Glomerular visceral epithelial cell (primary cell): ENCODE data around the gene PNMA8B.
"Not testable (repeated sequence)": the region's sequence is repeated elsewhere in the genome, so short reads cannot be mapped to it uniquely, and the experiment has no call there.

Source experiments
- DNase-seq: peaks from one replicate; pipeline ENCODE4 v3.0.0-alpha.2; 2016; ENCODE audit errors: extremely low spot score

The PNMA8B gene

DNA sequence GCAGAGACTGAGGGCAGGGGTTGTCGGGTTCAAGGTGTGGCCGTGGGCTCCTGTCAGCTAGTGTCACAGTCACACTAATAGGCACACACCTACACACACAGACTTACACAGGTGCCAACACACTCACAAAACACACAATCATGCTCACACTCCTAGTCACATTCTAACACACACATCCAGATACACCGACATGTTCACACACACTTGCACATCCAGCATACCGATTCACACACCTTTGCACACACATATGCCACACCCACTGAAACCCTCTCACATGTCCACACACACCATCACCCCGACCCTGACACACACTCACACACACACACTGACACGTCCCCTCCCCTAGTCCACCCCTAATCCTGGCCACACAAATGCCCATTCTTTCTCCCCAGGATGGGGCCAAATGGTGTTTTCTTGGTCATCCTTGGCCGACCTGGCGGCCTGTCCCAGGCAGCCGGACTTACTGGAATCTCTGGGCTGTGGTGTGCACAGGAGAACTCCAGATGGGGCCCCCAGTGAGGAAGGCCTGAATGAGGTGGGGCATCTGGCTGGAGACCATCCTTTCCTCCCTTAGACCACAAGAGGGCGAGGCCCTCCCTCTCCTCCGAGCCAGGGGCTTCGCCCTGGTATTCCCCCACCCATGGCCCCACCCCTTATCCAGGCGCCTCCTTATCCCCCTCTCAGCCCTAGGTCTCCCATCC lies 19.1 kb upstream of the PNMA8B start:
- no peak for DNase-seq

DNA sequence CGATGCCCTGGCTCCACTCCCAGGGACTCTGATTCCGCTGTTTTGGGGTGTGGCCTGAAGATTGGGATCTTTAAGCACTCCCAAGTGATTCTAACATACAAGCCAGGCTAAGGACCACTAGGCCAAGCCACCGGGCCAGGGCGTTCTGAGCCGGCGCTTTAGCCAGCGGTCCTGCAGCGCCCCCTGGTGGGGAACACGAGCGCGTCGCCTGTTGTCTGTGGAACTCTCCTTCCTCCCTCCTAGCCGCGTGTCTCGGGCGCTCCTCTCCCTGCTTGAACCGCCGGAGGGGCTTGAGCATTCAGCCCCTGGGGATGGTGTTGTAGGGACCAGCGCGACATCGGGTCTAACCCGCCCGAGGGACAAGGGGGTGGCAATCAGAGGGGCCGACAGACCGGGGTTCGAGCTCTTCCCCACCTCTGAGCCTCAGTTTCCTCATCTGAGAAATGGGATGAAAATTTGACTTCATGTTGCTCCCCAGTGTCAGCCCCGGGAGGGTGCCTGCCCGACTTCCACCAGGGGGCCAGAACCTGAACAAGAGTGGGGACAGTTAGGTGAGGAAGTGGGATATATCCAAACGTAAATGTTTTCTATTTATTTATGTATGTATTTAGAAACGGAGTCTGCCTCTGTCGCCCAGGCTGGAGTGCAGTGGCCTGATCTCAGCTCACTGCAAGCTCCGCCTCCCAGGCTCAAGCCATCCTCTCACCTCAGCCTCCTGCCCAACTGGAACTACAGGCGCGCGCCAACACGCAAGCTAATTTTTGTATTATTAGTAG lies 18.0 kb upstream of the PNMA8B start:
- peak; percentile 72 for DNase-seq

DNA sequence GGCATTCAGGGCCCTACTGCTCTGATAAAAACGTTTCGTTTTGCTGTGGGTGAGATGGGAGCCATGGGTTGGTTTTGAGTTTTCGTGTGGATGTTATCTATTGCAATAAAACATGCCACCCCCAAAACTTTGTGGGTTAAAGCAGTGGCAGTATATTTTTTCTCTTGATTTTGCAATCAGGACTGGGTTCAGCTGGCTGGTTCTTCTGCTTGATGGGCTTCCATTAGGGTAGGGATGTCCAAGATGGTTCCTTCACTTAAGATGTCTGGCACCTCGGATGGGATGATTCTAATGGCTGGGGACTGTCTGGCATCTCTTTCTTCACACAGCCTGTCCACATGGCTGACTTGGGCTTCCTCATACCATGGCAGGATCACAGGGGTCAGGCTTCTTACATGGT lies 15.6 kb upstream of the PNMA8B start:
- DNase-seq = no peak

DNA sequence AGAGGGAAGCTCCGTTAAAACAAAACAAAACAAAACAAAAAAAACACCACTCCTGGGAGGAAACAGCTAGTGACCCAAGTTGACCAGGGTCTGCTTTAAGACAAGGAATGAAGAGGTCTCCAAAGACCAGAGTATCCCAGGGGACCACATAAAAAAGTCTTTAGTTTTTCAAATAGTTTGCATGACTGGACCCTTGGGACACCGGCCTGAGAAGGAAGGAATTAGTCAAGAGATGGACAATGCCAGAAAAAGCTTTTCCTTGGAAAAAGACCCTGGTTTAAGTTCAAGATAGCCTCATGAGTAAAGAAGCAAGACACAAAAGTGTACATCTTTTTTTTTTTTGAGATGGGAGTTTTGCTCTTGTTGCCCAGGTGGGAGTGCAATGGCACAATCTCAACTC lies 12.5 kb upstream of the PNMA8B start:
- DNase-seq = no peak

DNA sequence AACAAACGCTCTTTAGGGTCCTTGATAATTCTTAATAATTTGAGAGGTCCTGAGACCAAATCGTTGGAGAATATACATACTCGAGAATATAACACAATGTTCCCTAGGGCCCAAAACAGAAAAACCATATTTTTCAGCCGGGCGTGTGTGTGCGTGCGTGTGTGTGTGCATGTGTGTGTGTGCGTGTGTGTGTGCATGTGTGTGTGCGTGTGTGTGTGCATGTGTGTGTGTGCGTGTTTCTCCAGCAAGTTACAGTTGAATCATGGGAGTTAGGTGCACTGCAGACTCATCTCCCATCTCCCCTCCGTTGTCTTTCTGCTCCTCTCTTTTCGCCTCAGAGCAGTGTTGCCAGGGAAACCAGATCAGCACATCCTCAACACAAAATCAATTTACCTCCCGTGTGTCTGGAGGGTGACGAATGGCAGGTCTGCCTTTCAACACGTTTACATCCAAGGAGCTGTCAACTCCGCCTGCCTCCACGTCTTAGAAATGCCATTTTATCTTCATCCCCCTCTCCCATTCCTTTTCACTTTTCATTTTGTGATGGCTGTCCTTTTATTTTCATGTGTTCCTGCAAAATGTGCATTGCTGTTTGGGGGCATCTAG lies 8.3 kb upstream of the PNMA8B start:
- no peak for DNase-seq

DNA sequence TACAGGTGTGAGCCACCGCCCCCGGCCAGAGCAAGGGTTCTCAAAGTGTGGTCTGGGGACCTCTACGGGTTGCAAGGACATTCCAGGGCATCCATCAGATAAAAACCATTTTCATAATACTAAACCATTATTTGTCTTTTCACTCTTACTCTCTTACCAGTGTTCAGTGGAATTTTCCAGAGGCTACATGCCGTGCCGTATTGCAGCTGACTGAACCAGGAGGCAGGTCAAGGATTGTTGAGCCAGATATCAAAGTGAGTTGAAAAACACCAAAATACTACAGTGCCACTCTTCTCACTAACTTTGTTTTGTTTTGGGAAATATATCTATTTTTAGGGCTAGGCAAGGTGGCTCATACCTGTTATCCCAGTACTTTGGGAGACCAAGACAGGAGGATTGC lies 7.2 kb upstream of the PNMA8B start:
- DNase-seq = no peak

DNA sequence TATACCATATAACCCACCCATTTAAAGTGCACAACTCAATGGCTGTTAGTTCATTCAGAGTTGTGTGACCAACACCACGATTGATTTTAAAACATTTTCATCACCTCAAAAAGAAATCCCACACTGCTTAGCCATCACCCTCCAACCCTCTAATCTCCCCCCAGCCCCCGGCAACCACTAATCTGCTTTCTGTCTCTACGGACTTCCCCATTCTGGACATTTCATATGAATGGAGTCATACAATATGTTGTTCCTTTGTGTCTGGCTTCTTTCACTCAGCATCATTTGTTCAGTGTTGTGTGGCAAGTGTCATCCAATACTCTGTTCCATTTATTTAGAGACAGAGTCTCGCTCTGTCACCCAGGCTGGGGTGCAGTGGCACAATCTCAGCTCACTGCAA lies 4.0 kb upstream of the PNMA8B start:
- peak; percentile 25 for DNase-seq

DNA sequence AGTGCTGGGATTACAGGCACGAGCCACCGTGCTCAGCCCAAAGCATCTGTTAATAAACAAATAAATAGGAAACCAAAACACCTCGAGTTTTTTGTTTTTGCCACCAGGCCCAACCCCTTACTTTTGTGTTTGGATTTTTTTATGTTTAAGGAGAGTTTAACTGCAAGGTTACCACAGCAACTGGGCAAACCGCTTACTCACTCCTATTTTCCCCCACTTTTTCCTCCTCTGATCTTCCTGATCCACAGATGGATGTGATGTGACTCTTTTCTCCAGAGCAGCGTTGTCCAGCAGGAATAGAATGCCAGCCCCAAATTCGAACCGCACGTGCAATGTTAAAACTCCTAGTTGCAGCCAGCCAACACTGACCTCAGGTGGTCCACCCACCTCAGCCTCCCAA lies 2.1 kb upstream of the PNMA8B start:
- no peak for DNase-seq

DNA sequence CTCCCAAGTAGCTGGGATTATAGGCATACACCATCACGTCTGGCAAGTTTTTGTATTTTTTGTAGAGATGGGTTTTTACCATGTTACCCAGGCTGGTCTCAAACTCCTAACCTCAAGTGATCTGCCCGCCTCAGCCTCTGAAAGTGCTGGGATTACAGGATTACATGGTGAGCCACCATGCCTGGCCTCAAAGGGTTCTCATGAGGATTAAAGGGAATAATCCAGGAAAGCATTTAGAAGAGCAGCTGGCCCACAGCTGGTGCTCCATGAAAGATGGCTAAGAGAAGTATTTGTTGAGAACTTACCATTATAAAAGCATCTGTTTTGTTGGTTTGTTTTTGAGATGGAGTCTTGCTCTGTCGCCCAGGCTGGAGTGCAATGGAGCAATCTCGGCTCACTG lies 1.2 kb upstream of the PNMA8B start:
- not testable (repeated sequence) for DNase-seq

DNA sequence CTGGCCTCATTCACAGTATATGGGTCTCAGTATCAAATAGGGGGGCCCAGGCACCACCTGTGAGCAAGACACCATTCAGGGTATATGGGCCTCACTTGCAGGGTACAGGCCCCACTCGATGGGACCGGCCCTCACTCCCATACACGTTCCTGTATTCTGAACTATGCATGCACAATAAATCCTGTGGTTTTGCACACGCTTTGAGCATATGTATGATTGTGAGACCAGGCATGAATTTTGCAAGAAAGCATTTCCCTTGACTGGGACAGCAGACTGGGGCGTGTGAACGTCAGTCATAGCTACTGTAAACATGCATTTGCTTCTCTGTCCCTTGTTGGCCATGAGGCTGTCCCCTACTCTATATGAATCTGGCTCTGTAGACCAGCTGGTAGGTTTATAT lies 637 bp upstream of the PNMA8B start:
- no peak for DNase-seq

DNA sequence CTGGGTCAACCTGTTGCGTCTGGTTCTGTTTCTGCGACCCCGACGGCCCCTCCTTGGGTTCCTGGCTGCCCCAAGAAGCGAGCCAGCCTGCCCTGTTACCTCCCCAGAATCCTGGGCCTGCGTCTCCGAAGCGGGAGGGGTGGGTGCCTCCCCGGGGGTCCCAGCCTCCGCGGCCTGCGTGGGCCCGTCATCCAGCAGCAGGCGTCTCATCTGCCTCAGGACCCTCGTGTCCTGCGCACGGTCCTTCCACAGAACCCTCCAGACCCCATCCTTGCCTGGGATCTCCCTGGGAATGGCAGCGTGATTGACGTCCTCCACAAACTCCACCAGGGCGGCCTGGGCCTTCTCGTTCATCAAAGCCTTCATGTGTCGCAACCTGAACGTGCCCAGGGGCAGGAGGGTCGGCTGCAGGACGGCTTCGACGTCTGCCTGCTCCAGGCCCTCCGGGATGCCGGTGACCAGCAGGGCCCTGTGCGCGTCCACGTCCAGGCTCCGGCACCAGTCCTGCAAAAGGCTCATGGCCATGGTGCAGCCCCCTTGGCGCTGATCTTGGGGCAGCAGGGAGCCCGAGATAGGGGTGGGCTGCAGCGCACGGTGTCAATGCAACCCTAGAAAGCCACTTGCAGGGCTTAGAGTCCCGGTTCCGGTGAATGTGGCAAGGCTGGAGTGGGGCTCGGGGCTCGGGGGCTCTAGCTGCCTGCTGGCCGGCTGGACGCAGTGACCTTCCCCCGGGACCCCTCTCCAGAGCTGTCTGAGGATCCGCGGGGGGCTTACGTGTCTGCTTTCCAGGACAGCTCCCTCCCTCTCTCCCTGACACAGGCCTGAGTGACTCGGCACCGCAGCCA lies 504 bp downstream of the PNMA8B start:
- no peak for DNase-seq

DNA sequence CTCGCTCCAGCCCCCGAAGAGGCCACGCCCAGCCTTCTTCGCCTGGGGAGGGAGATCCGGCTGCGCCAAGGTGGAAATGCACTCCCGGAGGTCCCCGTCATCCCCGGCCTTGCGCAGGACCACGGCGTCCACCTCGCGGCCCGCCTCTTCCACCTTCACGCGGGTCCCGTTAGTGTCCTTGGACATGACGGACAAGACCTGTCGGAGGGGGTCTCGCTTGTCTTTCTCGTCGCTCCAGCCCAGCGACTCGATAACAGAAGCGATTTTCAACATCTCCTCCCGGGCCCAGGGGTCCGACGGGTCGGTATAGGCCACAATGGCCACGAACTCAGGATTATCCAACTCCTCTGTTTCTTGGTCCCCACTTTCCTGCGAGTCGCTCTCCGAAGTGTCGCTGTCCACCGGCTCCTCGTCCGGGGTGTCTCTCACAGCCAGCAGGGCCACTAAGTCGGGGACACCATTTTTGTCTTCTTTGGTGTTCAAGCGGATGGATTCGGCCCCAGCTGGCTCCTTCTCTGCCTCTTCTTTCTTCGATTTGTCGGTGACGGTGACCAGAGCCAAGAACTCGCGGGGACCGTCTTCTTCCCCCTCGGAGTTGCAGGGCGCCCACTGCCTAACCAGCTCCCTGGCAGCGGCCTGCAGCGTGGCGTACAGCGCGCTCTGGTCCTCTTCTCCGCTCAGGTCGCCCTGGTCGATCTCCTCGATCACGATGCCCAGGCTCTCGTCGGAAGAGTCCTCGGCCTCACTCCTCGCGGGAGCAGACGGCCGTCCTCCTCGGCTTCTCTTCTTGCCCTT lies 1.3 kb downstream of the PNMA8B start:
- no peak for DNase-seq

DNA sequence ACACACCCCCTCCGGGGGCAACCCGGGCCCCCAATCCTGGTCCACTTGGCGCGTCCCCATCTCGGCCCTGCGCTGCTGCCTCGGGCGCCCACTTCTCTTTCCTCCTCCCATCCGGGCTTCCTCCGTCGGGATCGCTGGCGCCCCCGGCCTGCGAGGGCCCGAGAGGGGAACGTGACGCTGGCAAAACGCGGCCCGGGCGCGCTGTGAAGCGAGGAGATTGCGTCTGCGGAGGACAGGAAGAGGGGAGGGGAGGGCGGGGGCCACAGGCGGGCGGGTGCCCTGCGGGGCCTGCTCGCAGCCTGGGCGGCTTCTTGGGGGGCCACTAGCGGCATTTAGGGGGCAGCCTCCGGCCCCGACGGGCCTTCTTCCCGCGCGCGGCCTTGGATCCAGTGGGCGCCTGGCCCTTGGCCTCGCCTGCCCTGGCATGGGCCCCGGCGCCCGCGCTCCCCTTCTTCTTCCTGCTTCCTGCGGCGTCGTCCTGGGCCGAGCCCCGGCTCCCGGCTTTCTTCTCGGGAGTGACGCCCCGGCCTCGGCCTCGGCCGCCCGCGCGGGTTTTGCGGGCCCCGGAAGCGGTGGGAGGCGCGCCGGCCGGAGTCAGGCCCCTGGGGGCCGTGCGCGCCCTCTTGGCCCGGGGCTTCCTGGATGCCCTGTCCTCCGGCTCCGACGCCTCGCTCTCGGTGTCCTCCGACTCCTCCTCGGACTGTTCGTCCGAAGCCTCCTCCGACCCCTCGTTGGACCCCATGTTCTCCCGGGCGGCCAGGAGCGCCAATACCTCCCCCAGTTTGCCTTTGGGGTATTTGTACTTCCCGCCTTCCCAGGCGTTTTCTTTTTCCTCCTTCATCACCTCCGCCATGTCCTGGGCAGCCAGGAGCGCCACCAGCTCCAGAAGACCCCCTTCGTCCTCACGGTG lies 2.2 kb downstream of the PNMA8B start:
- no peak for DNase-seq

DNA sequence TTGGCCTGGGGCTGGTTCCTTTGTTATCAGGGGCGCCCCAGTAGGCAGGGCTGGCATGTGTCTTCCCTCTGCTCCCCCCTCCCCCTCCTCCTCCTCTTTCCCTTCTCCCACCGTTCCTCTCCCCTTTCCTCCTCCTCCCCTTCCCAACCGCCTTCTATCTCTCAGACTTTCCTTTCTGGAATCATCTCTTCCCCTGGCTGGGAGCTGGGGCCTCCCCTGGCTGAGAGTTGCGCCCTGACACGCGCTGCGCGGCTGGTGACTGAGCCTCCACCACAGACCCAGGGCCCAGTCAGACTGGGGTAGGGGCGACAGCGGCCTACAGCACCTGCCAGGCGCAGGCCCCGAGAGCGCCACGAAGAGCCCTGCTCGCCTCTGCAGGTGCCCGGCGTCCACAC lies 2.8 kb downstream of the PNMA8B start:
- DNase-seq = no peak

DNA sequence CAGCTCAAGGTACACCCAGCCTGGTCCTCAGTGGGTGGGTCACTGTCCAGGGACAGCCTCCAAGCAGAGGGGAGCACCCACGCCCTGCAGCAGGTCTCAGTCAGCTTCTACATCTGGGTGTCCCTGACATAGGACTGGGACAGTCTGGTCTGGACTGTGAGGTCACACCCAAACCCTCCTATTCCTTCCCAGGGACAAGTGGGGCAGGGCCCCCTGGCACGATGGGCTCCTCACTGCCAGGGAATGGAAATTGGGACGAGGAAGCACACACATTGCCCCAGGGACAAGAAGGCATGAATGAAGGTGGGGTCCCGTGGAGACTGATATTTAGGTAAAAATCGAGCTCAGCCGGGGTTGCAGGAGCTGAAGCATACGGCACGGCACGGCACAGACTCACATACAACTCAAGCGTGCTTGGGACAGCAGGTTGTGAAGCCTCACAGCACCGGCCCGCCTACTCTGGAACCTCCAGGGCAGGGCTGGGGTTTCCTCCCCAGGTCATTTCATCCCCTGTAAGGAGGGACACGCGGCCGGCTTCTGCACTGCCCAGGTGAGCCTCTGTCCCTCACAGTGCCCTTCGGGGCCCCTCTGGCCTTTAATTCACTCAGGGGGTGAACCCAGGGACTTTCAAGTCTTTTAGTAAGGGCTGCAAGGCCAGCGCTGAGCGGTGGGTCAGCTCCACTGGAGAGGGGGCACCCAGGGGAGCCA lies 3.5 kb downstream of the PNMA8B start:
- no peak for DNase-seq

DNA sequence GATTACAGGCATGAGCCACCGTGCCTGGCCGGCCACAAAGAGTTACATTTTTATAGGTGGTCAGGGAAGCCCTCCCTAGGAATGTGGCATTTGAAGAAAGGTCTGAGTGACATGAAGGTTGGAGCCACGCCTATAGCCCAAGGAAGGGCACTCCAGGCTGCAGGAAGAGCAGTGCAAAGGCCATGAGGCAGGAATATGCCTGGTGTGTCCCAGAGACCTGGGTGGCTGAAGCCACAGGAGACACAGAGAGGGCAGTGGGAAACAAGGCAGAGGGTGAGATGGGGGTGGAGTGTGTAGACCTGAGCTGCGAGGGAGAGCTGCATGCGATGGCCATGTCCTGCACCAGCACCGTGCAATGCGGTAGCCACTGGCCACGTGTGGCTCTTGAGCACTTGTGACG lies 4.9 kb downstream of the PNMA8B start:
- DNase-seq = no peak

DNA sequence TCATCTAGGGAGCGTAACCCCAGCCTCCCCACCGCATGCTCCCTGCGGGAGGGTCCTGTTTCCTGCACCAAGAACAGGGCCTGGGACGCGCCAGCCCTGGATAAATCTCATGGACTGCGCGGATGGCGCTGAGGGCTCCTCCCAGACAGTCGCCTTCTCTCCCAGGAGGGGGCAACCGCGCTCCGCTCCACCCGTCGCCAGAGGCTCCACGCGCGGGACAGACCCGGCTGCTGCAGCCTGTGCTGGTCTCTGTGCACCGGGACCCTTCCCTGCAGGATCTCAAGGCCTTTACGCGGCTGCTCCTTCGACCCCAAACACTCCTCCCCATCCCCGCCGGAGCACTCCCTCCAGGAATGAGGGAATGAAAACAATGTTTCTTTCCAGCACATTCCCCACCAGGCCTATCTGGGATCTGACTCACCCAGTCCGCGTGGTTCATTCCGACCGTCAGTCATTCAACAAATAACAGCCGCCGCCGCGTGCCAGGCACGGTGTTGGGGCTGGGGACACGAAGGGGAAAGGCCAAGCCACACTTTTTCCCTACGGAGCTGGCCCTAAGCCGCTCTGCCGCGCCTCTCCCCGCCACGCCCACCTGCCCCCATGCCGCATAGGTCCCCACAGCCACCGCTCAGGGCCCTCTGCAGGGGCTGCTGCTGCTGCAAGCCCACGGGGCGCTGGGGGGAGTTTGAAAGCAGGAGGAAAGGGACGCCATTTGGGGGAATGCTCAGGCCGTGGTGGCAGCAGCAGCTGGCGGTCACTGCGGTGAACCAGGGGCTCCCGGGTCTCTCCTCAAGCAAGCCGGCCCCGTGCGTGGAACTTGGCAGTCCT lies 6.0 kb downstream of the PNMA8B start:
- DNase-seq = no peak

DNA sequence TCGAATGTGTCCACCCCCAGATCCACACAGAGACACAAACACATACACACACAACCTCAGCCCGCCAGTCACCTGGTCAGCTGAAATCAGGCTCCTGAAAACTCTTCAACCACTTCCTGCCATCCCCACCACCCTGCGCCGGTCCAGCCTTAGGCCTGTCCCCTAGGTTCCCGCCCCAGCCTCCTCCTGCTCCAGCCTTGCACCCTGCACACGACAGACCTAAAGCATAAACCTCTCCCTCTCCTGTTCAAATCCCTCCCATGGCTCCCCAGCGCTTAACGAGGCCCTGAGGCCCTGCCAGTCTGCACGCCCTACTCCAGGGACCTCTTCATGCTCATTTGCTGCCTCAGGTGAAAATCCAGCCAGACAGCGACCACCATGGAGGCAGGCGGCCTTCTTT lies 7.1 kb downstream of the PNMA8B start:
- DNase-seq = no peak
